Measurements from ENCODE around the gene WDFY4. TPM values are rescaled to one million over a fixed set of nuclear protein-coding genes. Genes with fewer than 3 reads are reported as not detected.

Gene WDFY4
- total RNA-seq, 1 experiment from 2014 or later = not detected

DNA sequence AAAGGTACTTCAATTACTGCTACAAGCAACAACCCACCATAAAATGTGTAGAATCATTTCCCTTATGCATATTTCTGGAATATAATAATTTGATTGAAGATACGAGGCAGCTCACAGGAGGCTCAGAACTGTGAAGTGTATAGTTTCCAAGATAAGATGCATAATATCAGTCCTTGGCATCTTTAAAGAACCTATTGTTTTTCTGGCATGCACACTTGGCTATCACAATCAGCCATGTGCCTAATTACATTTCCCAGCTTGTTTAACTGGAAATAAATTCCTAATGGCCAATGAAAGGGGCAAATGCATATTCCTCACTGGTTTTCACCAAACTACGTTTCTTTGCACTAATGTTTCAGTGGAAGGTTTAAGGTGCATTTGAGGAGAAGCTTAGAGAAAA, 338.4 kb downstream of the WDFY4 start:
- no peak for DNase-seq (ENCODE audit: low read depth)

DNA sequence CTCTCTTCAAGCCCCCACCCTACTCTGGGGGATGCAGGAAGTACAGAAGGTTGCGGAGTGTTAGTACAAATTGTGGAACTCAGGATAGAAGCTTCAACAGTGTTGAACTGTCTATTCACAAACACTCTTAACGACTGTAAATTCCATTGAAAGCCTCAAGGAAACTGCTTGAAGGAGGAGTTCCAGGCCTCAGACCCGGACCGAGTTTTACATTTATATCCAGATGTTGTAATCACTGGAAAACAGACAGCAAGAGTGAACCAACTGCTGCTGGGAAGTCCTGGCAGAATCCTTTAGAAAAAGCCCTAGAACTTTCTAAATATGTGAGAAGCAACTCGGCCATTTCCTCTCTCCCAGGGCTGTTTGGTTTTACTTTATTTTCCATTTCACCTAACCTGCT, 339.1 kb downstream of the WDFY4 start:
- DNase-seq (ENCODE audit: low read depth) = no peak

GRCh38 chr10:49024484-49024883, 339.8 kb downstream of the WDFY4 start:
- DNase-seq (ENCODE audit: low read depth) = no peak

DNA sequence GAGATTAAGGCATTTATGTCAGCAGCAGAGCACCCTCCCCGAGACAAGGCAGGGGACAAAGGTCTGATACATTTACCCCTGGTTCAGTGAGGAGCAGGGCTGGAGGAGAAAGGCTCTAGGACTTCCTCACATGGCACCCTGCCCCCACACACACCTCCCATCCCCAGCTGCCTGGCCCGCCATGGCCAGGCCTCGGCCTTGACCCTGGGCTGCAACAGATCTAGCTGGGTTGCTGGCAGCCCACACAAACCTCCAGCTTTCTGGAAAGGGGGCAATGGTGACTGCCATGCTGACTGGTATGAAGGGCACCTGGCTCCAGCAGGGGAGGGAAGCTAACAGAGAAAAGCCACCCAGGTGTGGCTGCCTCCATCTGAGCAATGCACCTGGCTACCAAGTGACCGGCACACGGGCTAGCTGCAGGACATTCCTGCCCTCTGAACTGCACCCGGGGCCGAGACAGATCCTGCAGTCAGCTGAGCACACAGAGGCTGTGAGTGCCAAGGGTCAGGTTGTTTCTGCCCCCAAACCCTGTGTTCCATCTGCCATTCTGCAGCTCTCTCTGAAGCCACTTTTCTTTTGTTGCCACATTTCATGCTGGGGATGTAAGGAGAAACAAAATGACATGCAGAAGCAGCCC, 340.8 kb downstream of the WDFY4 start:
- no peak for DNase-seq (ENCODE audit: low read depth)

DNA sequence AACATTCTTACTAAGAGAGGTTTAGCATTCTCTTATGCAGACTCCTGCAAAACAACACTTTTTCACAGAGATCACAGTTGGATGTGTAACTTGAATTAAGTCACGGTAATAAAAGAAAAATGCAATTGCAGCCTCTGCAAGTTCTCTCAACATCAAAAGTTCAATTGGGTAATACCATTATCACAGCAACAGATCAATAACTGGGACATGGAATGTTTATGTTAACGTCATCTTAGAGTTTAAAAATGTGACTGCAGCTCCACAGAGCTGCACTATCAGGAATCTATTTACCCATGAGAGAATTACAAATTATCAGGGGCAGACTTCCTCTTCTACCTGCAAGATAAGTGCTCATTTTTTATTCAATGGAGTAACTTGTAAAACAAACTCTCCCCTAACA, 344.0 kb downstream of the WDFY4 start:
- DNase-seq (ENCODE audit: low read depth) = no peak

GRCh38 chr10:49029666-49030065, 345.0 kb downstream of the WDFY4 start:
- DNase-seq (ENCODE audit: low read depth) = no peak

Other genes starting within 250 kb of the WDFY4 start
- gene ARHGAP22, start 79.8 kb upstream of the WDFY4 start, total RNA-seq (2014; rRNA removed; shearing (Covaris generic)) = 11.5 and 18.9 TPM in 2 replicates